ENCODE results near the gene AGBL4. TPM values are rescaled to one million over a fixed set of nuclear protein-coding genes. Genes with fewer than 3 reads are reported as not detected.

AGBL4 gene
- total and polyA plus RNA-seq, 9 of the 15 experiments (the other 6 are each of a cell fraction or from before 2014, with no cell fraction given) = 0.11 TPM; not detected in 7

DNA sequence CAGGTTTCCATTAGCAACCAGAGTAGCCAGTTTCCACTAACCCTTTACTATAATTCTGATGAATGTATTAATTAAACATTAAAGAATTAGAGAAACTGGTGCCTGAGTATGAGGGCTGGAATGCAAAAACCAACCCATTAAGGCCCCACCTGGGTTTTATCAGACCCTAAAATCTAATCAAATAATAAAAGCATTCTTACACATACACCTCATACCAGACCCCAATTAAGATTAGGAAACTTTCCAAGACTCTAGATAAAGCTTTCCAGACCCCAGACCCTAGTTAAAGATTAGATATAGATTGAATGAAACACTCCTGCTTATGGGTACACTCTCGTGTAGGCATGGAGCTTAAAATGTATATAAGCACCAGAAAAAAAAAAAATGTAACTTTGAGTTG is 665.7 kb downstream of the AGBL4 start:
- Histone ChIP-seq H3K4me1 (replicated peaks in 1 of 2; ENCODE audit: control insufficient read depth in 2 of 2, insufficient read depth in 2 of 2, low read length in 2 of 2) (no peaks in the 10 kb centered on the region), H2AFZ (ENCODE audit: low read depth, low read length) (no peak overlapping the region), H3K27me3 (ENCODE audit: control insufficient read depth in 2 of 2, insufficient read depth in 2 of 2, low read length in 2 of 2) (no peaks in the 10 kb centered on the region), H3K27ac (ENCODE audit: extremely low read depth, low read depth, low read length) (no peak overlapping the region), H3K36me3 (ENCODE audit: control insufficient read depth, insufficient read depth, low read length) (no peaks in the 10 kb centered on the region), H3K9me1 (ENCODE audit: control insufficient read depth, insufficient read depth, low read length) (no peaks in the 10 kb centered on the region), H3K4me3 (no peak overlapping the region), H4K20me1 (replicated peaks; ENCODE audit: control insufficient read depth, insufficient read depth, low read length) (no peaks in the 10 kb centered on the region), H3K9ac (ENCODE audit: insufficient read depth in 1 of 2, low read depth in 2 of 2, low read length in 2 of 2) (no peak overlapping the region), H3K4me2 (ENCODE audit: insufficient read depth, low read length) (no peak overlapping the region), H3K79me2 (ENCODE audit: control insufficient read depth, insufficient read depth, low read length) (no peaks in the 10 kb centered on the region), H3K9me3 (replicated peaks; ENCODE audit: control insufficient read depth, insufficient read depth, low read depth, low read length) (no peaks in the 10 kb centered on the region; the same call in 1 of the 2 replicates)
- no TSS peak for BruUV-seq (replicated peaks)
- in situ Hi-C loops (cut with MboI) (no loop called here), intact Hi-C loops (cut with micrococcal nuclease) (no loop called here)
- ChIA-PET CTCF (ENCODE audit: low intra/inter-chr PET ratio) (no interaction called here), POLR2A (no interaction called here)
- no peak for ATAC-seq
- DNase-seq (ENCODE audit: extremely low read depth in 1 of 4, low spot score in 3 of 4) = no peak
- 0% methylated on average over 1 of the region's 1 CpG for WGBS (ENCODE audit: insufficient coverage, low coverage, missing lambda C conversion rate)
- FAIRE-seq = no peak
- TF ChIP-seq ZNF41 (CRISPR knock-in tag; conservative IDR thresholded peaks at IDR 0.05) (no peak), ZNF79 (CRISPR knock-in tag; IDR thresholded peaks at IDR 0.05; ENCODE audit: low read depth) (no peak), SETDB1 (IDR thresholded peaks at IDR 0.05; ENCODE audit: low read length) (no peak), ZNF354B (CRISPR knock-in tag; IDR thresholded peaks at IDR 0.05) (no peak), DPF2 (IDR thresholded peaks at IDR 0.05) (no peak), TBP (optimal IDR thresholded peaks at IDR 0.05; ENCODE audit: low read depth, low read length) (no peak), ZBTB1 (CRISPR knock-in tag; IDR thresholded peaks at IDR 0.05; ENCODE audit: borderline replicate concordance, low read depth) (no peak), ETV1 (tag; conservative IDR thresholded peaks at IDR 0.05; ENCODE audit: low read depth) (no peak), TGIF2 (CRISPR knock-in tag; IDR thresholded peaks at IDR 0.05) (no peak), MBD2 (IDR thresholded peaks at IDR 0.05; ENCODE audit: borderline replicate concordance, low read depth) (no peak), ERF (CRISPR knock-in tag; IDR thresholded peaks at IDR 0.05) (no peak), ZNF143 (CRISPR knock-in tag; IDR thresholded peaks at IDR 0.05) (no peak)
- TF ChIP-seq, protein P1, sequence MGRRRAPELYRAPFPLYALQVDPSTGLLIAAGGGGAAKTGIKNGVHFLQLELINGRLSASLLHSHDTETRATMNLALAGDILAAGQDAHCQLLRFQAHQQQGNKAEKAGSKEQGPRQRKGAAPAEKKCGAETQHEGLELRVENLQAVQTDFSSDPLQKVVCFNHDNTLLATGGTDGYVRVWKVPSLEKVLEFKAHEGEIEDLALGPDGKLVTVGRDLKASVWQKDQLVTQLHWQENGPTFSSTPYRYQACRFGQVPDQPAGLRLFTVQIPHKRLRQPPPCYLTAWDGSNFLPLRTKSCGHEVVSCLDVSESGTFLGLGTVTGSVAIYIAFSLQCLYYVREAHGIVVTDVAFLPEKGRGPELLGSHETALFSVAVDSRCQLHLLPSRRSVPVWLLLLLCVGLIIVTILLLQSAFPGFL (CRISPR knock-in tag; IDR thresholded peaks at IDR 0.05) = no peak
- TF ChIP-seq, protein P2, sequence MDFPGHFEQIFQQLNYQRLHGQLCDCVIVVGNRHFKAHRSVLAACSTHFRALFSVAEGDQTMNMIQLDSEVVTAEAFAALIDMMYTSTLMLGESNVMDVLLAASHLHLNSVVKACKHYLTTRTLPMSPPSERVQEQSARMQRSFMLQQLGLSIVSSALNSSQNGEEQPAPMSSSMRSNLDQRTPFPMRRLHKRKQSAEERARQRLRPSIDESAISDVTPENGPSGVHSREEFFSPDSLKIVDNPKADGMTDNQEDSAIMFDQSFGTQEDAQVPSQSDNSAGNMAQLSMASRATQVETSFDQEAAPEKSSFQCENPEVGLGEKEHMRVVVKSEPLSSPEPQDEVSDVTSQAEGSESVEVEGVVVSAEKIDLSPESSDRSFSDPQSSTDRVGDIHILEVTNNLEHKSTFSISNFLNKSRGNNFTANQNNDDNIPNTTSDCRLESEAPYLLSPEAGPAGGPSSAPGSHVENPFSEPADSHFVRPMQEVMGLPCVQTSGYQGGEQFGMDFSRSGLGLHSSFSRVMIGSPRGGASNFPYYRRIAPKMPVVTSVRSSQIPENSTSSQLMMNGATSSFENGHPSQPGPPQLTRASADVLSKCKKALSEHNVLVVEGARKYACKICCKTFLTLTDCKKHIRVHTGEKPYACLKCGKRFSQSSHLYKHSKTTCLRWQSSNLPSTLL (IDR thresholded peaks at IDR 0.05) = no peak
- TF ChIP-seq, protein P3, sequence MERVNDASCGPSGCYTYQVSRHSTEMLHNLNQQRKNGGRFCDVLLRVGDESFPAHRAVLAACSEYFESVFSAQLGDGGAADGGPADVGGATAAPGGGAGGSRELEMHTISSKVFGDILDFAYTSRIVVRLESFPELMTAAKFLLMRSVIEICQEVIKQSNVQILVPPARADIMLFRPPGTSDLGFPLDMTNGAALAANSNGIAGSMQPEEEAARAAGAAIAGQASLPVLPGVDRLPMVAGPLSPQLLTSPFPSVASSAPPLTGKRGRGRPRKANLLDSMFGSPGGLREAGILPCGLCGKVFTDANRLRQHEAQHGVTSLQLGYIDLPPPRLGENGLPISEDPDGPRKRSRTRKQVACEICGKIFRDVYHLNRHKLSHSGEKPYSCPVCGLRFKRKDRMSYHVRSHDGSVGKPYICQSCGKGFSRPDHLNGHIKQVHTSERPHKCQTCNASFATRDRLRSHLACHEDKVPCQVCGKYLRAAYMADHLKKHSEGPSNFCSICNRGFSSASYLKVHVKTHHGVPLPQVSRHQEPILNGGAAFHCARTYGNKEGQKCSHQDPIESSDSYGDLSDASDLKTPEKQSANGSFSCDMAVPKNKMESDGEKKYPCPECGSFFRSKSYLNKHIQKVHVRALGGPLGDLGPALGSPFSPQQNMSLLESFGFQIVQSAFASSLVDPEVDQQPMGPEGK (CRISPR knock-in tag; IDR thresholded peaks at IDR 0.05; ENCODE audit: borderline replicate concordance) = no peak
- TF ChIP-seq, protein P4, sequence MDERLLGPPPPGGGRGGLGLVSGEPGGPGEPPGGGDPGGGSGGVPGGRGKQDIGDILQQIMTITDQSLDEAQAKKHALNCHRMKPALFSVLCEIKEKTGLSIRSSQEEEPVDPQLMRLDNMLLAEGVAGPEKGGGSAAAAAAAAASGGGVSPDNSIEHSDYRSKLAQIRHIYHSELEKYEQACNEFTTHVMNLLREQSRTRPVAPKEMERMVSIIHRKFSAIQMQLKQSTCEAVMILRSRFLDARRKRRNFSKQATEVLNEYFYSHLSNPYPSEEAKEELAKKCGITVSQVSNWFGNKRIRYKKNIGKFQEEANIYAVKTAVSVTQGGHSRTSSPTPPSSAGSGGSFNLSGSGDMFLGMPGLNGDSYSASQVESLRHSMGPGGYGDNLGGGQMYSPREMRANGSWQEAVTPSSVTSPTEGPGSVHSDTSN (CRISPR knock-in tag; IDR thresholded peaks at IDR 0.05; ENCODE audit: low read depth) = no peak
- TF ChIP-seq, protein P4 (tag; conservative IDR thresholded peaks at IDR 0.05; ENCODE audit: low read depth) = no peak
